Calu3 (cell line): ENCODE measurements around the gene MINDY4. TPM values are rescaled to one million over a fixed set of nuclear protein-coding genes. Genes with fewer than 3 reads are reported as not detected.

ENCODE experiments used
- Bru-seq: library from RNA; stranded (reverse); fragments of 400-500 nt; gene quantifications from one replicate; lab custom pipeline; 2021; lab: Mats Ljungman, UMichigan
- BruChase-seq, 2 experiments: library from RNA; stranded (reverse); fragments of 400-500 nt; gene quantifications; one replicate each; lab custom pipeline; 2021; lab: Mats Ljungman, UMichigan
- BruUV-seq: library from RNA; stranded (reverse); fragments of 400-500 nt; replicated peaks from 2 replicates; lab custom pipeline; 2021; lab: Mats Ljungman, UMichigan
- CTCF ChIA-PET: fragments of 300-600 bp; sonication (Branson Sonifier 250); formaldehyde crosslinking; loops from one replicate; lab custom pipeline; 2022; ENCODE audit warnings: antibody characterized with exemption; lab: Charles Lee
- DNase-seq: peaks from one replicate; pipeline ENCODE4 v3.0.0; 2022
- H3K27ac Mint-ChIP-seq: one replicate; pipeline ENCODE4 v1.8.0; 2022; ENCODE audit warnings: mixed read lengths; ENCODE audit not compliant: unreplicated experiment
- H3K27me3 Mint-ChIP-seq: one replicate; pipeline ENCODE4 v1.8.0; 2022; ENCODE audit warnings: mixed read lengths; ENCODE audit not compliant: unreplicated experiment
- H3K36me3 Mint-ChIP-seq: one replicate; pipeline ENCODE4 v1.8.0; 2022; ENCODE audit warnings: mild to moderate bottlenecking, moderate library complexity, mixed read lengths; ENCODE audit not compliant: insufficient read depth, unreplicated experiment
- H3K4me1 Mint-ChIP-seq: one replicate; pipeline ENCODE4 v1.8.0; 2022; ENCODE audit warnings: mild to moderate bottlenecking, low read depth, mixed read lengths; ENCODE audit not compliant: unreplicated experiment
- H3K4me3 Mint-ChIP-seq: one replicate; pipeline ENCODE4 v1.8.0; 2022; ENCODE audit warnings: mild to moderate bottlenecking, low read depth, moderate library complexity, mixed read lengths; ENCODE audit not compliant: unreplicated experiment
- H3K9me3 Mint-ChIP-seq: one replicate; pipeline ENCODE4 v1.8.0; 2022; ENCODE audit warnings: low read depth, mixed read lengths; ENCODE audit not compliant: unreplicated experiment
- CTCF ChIP-seq: fragments of 200-600 bp; IDR thresholded peaks from one replicate; pipeline ENCODE4 v1.8.0; 2022; ENCODE audit warnings: antibody characterized with exemption; ENCODE audit not compliant: unreplicated experiment
- intact Hi-C: fragments of 100-400 bp; cut with micrococcal nuclease; formaldehyde crosslinking; loops from one replicate; pipeline ENCODE4 v1.10.0; 2022; ENCODE audit not compliant: unreplicated experiment
- long read RNA-seq: library from polyadenylated mRNA; stranded (forward); transcript quantifications from one replicate; pipeline ENCODE4 v2.0.0, GENCODE V29; 2022
- total RNA-seq: library from RNA; stranded (reverse); gene quantifications from 2 replicates; pipeline ENCODE4 v1.2.3, GENCODE V29; 2022

Gene MINDY4
- 12.4 and 14.0 TPM in 2 replicates for total RNA-seq
- percentile 69 among the genes with signal in this experiment for Bru-seq, nascent RNA
- percentile 79 among the genes with signal in this experiment for BruChase-seq, experiment 1, labeled RNA remaining after a 6-hour chase
- BruChase-seq, experiment 2, labeled RNA remaining after a 2-hour chase = percentile 85 among the genes with signal in this experiment
- long read RNA-seq, transcript MINDY4-201 (18 exons, 2,733 nt) = major isoform, 9 of 20 reads
- long read RNA-seq, partial matches to known transcripts = 5 of 20 reads
- long read RNA-seq, other reads (novel, unspliced or antisense) = 6 of 20 reads

GRCh38 chr7:30771174-30771879 lies at the start of gene MINDY4:
MINDY4 (plus strand) TSS chr7:30771417; CDS start chr7:30771494, 77 bp downstream.
- peak within 1 kb of the TSS; percentile 75 for H3K4me3 Mint-ChIP-seq
- DNase-seq = peak; percentile 89
- H3K9me3 Mint-ChIP-seq = no peaks in the 10 kb centered on the region
- CTCF ChIA-PET = interaction anchor here (0.7 to 0.8 kb wide), 2 partner anchors 25 kb away, joined by 3 read pairs; no protein-coding TSS in a partner anchor
- H3K27ac Mint-ChIP-seq = peak within 1 kb of the TSS; percentile 66
- peaks cover 8% of the 10 kb centered on the region for H3K27me3 Mint-ChIP-seq
- intact Hi-C loops = no loop called here
- no TSS peak for BruUV-seq
- peaks cover 8% of the 10 kb centered on the region for H3K4me1 Mint-ChIP-seq
- no peak for TF ChIP-seq CTCF
- H3K36me3 Mint-ChIP-seq = peaks cover 23% of the 10 kb centered on the region

- Mint-ChIP-seq H3K36me3 (no peaks in the 10 kb centered on the region), H3K9me3 (peaks cover 22% of the 10 kb centered on the region), H3K27ac (no peak overlapping the region), H3K4me1 (no peaks in the 10 kb centered on the region), H3K27me3 (peaks cover 68% of the 10 kb centered on the region), H3K4me3 (no peak overlapping the region)
- BruUV-seq = no TSS peak
- TF ChIP-seq CTCF = no peak
- no peak for DNase-seq
- intact Hi-C loops = no loop called here
- CTCF ChIA-PET = no interaction called here
Observed at GRCh38 chr7:30722187-30722586, 49.0 kb upstream of the MINDY4 start.

GRCh38 chr7:30722671-30723070 lies 48.5 kb upstream of the MINDY4 start:
- peaks cover 72% of the 10 kb centered on the region for H3K27me3 Mint-ChIP-seq
- no peak overlapping the region for H3K27ac Mint-ChIP-seq
- CTCF ChIA-PET = interaction anchor here (1.3 kb wide), 1 partner anchor 15 kb away, joined by 3 read pairs; no protein-coding TSS in a partner anchor
- BruUV-seq = no TSS peak
- DNase-seq = no peak
- no peak for TF ChIP-seq CTCF
- intact Hi-C loops = no loop called here
- H3K4me1 Mint-ChIP-seq = no peaks in the 10 kb centered on the region
- H3K36me3 Mint-ChIP-seq = no peaks in the 10 kb centered on the region
- H3K9me3 Mint-ChIP-seq = peaks cover 20% of the 10 kb centered on the region
- H3K4me3 Mint-ChIP-seq = no peak overlapping the region

- Mint-ChIP-seq H3K4me3 (no peak overlapping the region), H3K36me3 (no peaks in the 10 kb centered on the region), H3K4me1 (no peaks in the 10 kb centered on the region), H3K9me3 (peaks cover 11% of the 10 kb centered on the region), H3K27ac (no peak overlapping the region), H3K27me3 (peaks cover 84% of the 10 kb centered on the region)
- no peak for DNase-seq
- CTCF ChIA-PET = interaction anchor here (1.3 kb wide), 1 partner anchor 14 kb away, joined by 3 read pairs; no protein-coding TSS in a partner anchor
- intact Hi-C loops = no loop called here
- no TSS peak for BruUV-seq
- no peak for TF ChIP-seq CTCF
Observed at GRCh38 chr7:30723776-30724175, 47.4 kb upstream of the MINDY4 start.
